SK-N-SH (cell line): Measurements from ENCODE around the gene OR56A5. TPM values are rescaled to one million over a fixed set of nuclear protein-coding genes. Genes with fewer than 3 reads are reported as not detected.

Experiments used
- CTCF ChIA-PET: fragments of 300-600, 350-600 bp; formaldehyde crosslinking; extraction: SDS; loops from one replicate; lab custom pipeline; 2021; lab: Yijun Ruan, JAX
- POLR2A ChIA-PET: fragments of 350-600 bp; sonication (Branson Sonifier 250); formaldehyde crosslinking; extraction: SDS; loops from one replicate; lab custom pipeline; 2020; ENCODE audit warnings: antibody characterized with exemption, inconsistent platforms; lab: Yijun Ruan, JAX
- DNase-seq: peaks from one replicate; pipeline ENCODE4 v3.0.0; 2012
- H2AFZ ChIP-seq: fragments of 200-600 bp; sonication (generic); 2 replicates; pipeline ENCODE4 v1.8.1; 2016; ENCODE audit warnings: antibody characterized with exemption, mild to moderate bottlenecking, low read depth
- H3F3A ChIP-seq: fragments of 200-600 bp; sonication (generic); replicated peaks from 2 replicates; pipeline ENCODE3; 2016; ENCODE audit warnings: antibody characterized with exemption, mild to moderate bottlenecking; ENCODE audit not compliant: insufficient read depth
- H3K27ac ChIP-seq, 2 experiments: fragments of 200-500 bp in 1 of 2; fragments of 200-600 bp in 1 of 2; sonication (Bioruptor generic) in 1 of 2; sonication (generic), shearing (Covaris generic) in 1 of 2; 2 replicates each; pipeline versions ENCODE4 v1.5.1 to v1.6.1; 2014 to 2016; ENCODE audit warnings: low read depth in 2 of 2, inconsistent platforms in 1 of 2, low read length in 1 of 2, mild to moderate bottlenecking in 1 of 2, mixed read lengths in 1 of 2
- H3K27me3 ChIP-seq: fragments of 200-600 bp; sonication (generic), shearing (Covaris generic); 2 replicates; pipeline ENCODE4 v1.6.1; 2016; ENCODE audit warnings: mixed run types; ENCODE audit not compliant: insufficient read depth
- H3K36me3 ChIP-seq, 2 experiments: fragments of 200-500 bp in 1 of 2; fragments of 200-600 bp in 1 of 2; sonication (Bioruptor generic) in 1 of 2; sonication (generic) in 1 of 2; replicated peaks in 1 of 2; 2 replicates each; pipeline versions ENCODE3 to v1.5.1; 2014 to 2016; ENCODE audit warnings: low read length in 1 of 2, mild to moderate bottlenecking in 1 of 2; ENCODE audit not compliant: insufficient read depth in 2 of 2, control insufficient read depth in 1 of 2
- H3K4me1 ChIP-seq, 2 experiments: fragments of 200-500 bp in 1 of 2; fragments of 200-600 bp in 1 of 2; sonication (Bioruptor generic) in 1 of 2; sonication (generic), shearing (Covaris generic) in 1 of 2; 2 replicates each; pipeline versions ENCODE4 v1.5.1 to v1.6.1; 2014 to 2016; ENCODE audit warnings: low read depth in 1 of 2, low read length in 1 of 2, mixed run types in 1 of 2; ENCODE audit not compliant: insufficient read depth in 2 of 2, control insufficient read depth in 1 of 2
- H3K4me2 ChIP-seq: fragments of 200-600 bp; sonication (generic), shearing (Covaris generic); 2 replicates; pipeline ENCODE4 v1.6.1; 2017; ENCODE audit warnings: mixed run types
- H3K4me3 ChIP-seq, 2 experiments: fragments of 200-500 bp in 1 of 2; fragments of 200-600 bp in 1 of 2; sonication (Bioruptor generic) in 1 of 2; sonication (generic), shearing (Covaris generic) in 1 of 2; 2 replicates each; pipeline versions ENCODE4 v1.5.1 to v1.8.1; 2014 to 2016; ENCODE audit warnings: low read depth in 2 of 2, inconsistent platforms in 1 of 2, low read length in 1 of 2, mild to moderate bottlenecking in 1 of 2, mixed read lengths in 1 of 2, moderate library complexity in 1 of 2
- H3K79me2 ChIP-seq: fragments of 200-600 bp; sonication (generic); 2 replicates; pipeline ENCODE4 v1.8.1; 2017; ENCODE audit warnings: mild to moderate bottlenecking; ENCODE audit not compliant: insufficient read depth
- H3K9ac ChIP-seq: fragments of 200-600 bp; sonication (generic); 2 replicates; pipeline ENCODE4 v1.6.1; 2017; ENCODE audit warnings: mixed run types
- H3K9me2 ChIP-seq: fragments of 200-600 bp; sonication (generic); 2 replicates; pipeline ENCODE4 v1.6.1; 2017; ENCODE audit warnings: mixed run types
- H3K9me3 ChIP-seq: fragments of 200-600 bp; sonication (generic); 2 replicates; pipeline ENCODE4 v1.6.1; 2017; ENCODE audit warnings: mixed run types, mild to moderate bottlenecking, moderate library complexity
- H4K20me1 ChIP-seq: fragments of 200-600 bp; sonication (generic); 2 replicates; pipeline ENCODE4 v1.6.1; 2017; ENCODE audit warnings: mild to moderate bottlenecking, mixed run types; ENCODE audit not compliant: insufficient read depth
- CHD2 ChIP-seq: fragments of 150-350 bp; IDR thresholded peaks from 2 replicates; pipeline ENCODE4 v1.6.1; 2018; ENCODE audit warnings: low read length; ENCODE audit not compliant: partially characterized antibody
- ELF1 ChIP-seq: IDR thresholded peaks from 2 replicates; pipeline ENCODE4 v1.4.0; 2012
- EP300 ChIP-seq, 2 experiments: IDR thresholded peaks; 2 replicates each; pipeline versions ENCODE4 v1.4.0 to v1.6.1; 2012; ENCODE audit warnings: borderline replicate concordance in 1 of 2, low read depth in 1 of 2, low read length in 1 of 2
- EZH2phosphoT487 ChIP-seq: fragments of 200-600 bp; sonication (generic); IDR thresholded peaks from 2 replicates; pipeline ENCODE4 v1.6.1; 2017; ENCODE audit warnings: low read depth, mixed run types, mild to moderate bottlenecking, antibody characterized with exemption, moderate library complexity, borderline replicate concordance
- FOSL2 ChIP-seq: IDR thresholded peaks from 2 replicates; pipeline ENCODE4 v1.4.0; 2012; ENCODE audit warnings: low read depth, mild to moderate bottlenecking, moderate library complexity, borderline replicate concordance
- FOXJ3 ChIP-seq: sonication (generic); formaldehyde crosslinking; IDR thresholded peaks from 2 replicates; pipeline ENCODE4 v1.5.1; 2020; ENCODE audit warnings: mild to moderate bottlenecking, missing genetic modification reagents
- GABPA ChIP-seq: IDR thresholded peaks from 2 replicates; pipeline ENCODE4 v1.4.0; 2012; ENCODE audit warnings: low read depth, mild to moderate bottlenecking
- GATA2 ChIP-seq: sonication (generic); formaldehyde crosslinking; IDR thresholded peaks from 2 replicates; pipeline ENCODE4 v1.5.0; 2020; ENCODE audit warnings: mild to moderate bottlenecking, missing genetic modification reagents
- JUND ChIP-seq: IDR thresholded peaks from 2 replicates; pipeline ENCODE4 v1.4.0; 2012
- MXI1 ChIP-seq: IDR thresholded peaks from 2 replicates; pipeline ENCODE4 v1.6.1; 2012; ENCODE audit warnings: mild to moderate bottlenecking, low read depth, low read length, improper control_type of control experiment
- NRF1 ChIP-seq: IDR thresholded peaks from 2 replicates; pipeline ENCODE4 v1.6.1; 2012; ENCODE audit warnings: low read depth, mild to moderate bottlenecking, low read length
- POLR2AphosphoS5 ChIP-seq: IDR thresholded peaks from 2 replicates; pipeline ENCODE4 v1.6.1; 2012; ENCODE audit warnings: low read depth, low read length
- RCOR1 ChIP-seq: fragments of 150-350 bp; IDR thresholded peaks from 2 replicates; pipeline ENCODE4 v1.6.1; 2017; ENCODE audit warnings: antibody characterized with exemption, low read length
- RFX5 ChIP-seq: IDR thresholded peaks from 2 replicates; pipeline ENCODE4 v1.6.1; 2012; ENCODE audit warnings: mild to moderate bottlenecking, improper control_type of control experiment, low read length
- RXRA ChIP-seq: IDR thresholded peaks from 2 replicates; pipeline ENCODE4 v1.4.0; 2012; ENCODE audit warnings: low read depth, mild to moderate bottlenecking, borderline replicate concordance
- SIN3A ChIP-seq: IDR thresholded peaks from 2 replicates; pipeline ENCODE4 v1.6.1; 2012; ENCODE audit warnings: low read depth, mild to moderate bottlenecking, low read length, moderate library complexity, borderline replicate concordance
- SMC3 ChIP-seq: IDR thresholded peaks from 2 replicates; pipeline ENCODE4 v1.6.1; 2012; ENCODE audit warnings: low read depth, low read length, improper control_type of control experiment
- TAF1 ChIP-seq: IDR thresholded peaks from 2 replicates; pipeline ENCODE4 v1.6.1; 2012; ENCODE audit warnings: low read depth, mild to moderate bottlenecking, low read length, moderate library complexity, borderline replicate concordance
- TCF12 ChIP-seq: IDR thresholded peaks from 2 replicates; pipeline ENCODE4 v1.4.0; 2012
- YY1 ChIP-seq: IDR thresholded peaks from 2 replicates; pipeline ENCODE4 v1.4.0; 2012; ENCODE audit warnings: low read depth, mild to moderate bottlenecking
- WGBS: methylation state at CpG from one replicate; pipeline ENCODE4 v1.1.6; 2017; ENCODE audit warnings: low lambda C conversion rate; 5-methylcytosine and 5-hydroxymethylcytosine counted together
- polyA plus RNA-seq, 3 experiments: library from polyadenylated mRNA; depleted of rRNA; stranded (reverse); fragments of >200 nt; gene quantifications; 2 replicates each; pipeline ENCODE4 v1.2.3, GENCODE V29; 2012
- TF ChIP-seq, protein P1 (sequence below): fragments of 150-350 bp; IDR thresholded peaks from 2 replicates; pipeline ENCODE4 v1.6.1; 2017; ENCODE audit warnings: antibody characterized with exemption, low read length, low read depth, borderline replicate concordance
- TF ChIP-seq, protein P2 (sequence below): IDR thresholded peaks from 2 replicates; pipeline ENCODE4 v1.4.0; 2012; ENCODE audit warnings: low read depth, borderline replicate concordance
- TF ChIP-seq, protein P3 (sequence below): fragments of 150-350 bp; IDR thresholded peaks from 2 replicates; pipeline ENCODE4 v1.6.1; 2016; ENCODE audit warnings: mild to moderate bottlenecking, low read depth, low read length
- TF ChIP-seq, protein P4 (sequence below): IDR thresholded peaks from 2 replicates; pipeline ENCODE4 v1.4.0; 2012; ENCODE audit warnings: low read depth, borderline replicate concordance

Gene OR56A5
- polyA plus RNA-seq, 1 of the 3 experiments (the other 2 are of a cell fraction): not detected

DNA sequence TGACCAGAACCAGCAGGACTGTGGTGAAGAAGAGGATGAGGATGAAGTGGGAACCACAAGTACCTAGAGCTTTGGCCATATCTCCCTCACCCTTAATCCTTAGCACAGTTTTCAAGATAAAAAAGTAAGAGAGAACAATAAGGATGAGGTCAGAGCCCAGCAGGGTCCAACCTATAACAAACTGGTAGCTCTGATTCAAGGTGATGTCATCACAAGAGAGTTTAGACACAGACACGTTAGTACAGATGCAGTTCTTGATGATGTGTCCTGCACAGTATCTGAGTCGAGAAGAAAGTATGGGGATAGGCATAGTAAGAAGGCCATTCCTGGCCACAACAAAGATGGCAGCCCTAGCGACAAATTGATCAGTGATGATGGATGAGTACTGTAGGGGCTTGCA lies 586 bp downstream of the OR56A5 start:
- Histone ChIP-seq H3K79me2 (no peaks in the 10 kb centered on the region), H3K27ac (no peak overlapping the region), H2AFZ (no peak overlapping the region), H4K20me1 (no peaks in the 10 kb centered on the region), H3K4me2 (no peak overlapping the region), H3K9me3 (no peaks in the 10 kb centered on the region), H3K36me3 (no peaks in the 10 kb centered on the region), H3K27me3 (no peaks in the 10 kb centered on the region), H3K4me3 (no peak overlapping the region), H3K9me2 (no peaks in the 10 kb centered on the region), H3K9ac (no peak overlapping the region), H3K4me1 (no peaks in the 10 kb centered on the region), H3F3A (no peaks in the 10 kb centered on the region)
- DNase-seq: no peak
- ChIA-PET POLR2A (no interaction called here), CTCF (no interaction called here)
- TF ChIP-seq, protein P1, sequence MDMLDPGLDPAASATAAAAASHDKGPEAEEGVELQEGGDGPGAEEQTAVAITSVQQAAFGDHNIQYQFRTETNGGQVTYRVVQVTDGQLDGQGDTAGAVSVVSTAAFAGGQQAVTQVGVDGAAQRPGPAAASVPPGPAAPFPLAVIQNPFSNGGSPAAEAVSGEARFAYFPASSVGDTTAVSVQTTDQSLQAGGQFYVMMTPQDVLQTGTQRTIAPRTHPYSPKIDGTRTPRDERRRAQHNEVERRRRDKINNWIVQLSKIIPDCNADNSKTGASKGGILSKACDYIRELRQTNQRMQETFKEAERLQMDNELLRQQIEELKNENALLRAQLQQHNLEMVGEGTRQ: no peak
- TF ChIP-seq RCOR1 (no peak), SMC3 (no peak), FOXJ3 (CRISPR knock-in tag) (no peak), FOSL2 (no peak), CHD2 (no peak), POLR2AphosphoS5 (no peak), RXRA (no peak), RFX5 (no peak), TAF1 (no peak), SIN3A (no peak), MXI1 (no peak)
- TF ChIP-seq, protein P2, sequence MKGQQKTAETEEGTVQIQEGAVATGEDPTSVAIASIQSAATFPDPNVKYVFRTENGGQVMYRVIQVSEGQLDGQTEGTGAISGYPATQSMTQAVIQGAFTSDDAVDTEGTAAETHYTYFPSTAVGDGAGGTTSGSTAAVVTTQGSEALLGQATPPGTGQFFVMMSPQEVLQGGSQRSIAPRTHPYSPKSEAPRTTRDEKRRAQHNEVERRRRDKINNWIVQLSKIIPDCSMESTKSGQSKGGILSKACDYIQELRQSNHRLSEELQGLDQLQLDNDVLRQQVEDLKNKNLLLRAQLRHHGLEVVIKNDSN: no peak
- 0% methylated on average over 3 of the region's 3 CpGs for WGBS

DNA sequence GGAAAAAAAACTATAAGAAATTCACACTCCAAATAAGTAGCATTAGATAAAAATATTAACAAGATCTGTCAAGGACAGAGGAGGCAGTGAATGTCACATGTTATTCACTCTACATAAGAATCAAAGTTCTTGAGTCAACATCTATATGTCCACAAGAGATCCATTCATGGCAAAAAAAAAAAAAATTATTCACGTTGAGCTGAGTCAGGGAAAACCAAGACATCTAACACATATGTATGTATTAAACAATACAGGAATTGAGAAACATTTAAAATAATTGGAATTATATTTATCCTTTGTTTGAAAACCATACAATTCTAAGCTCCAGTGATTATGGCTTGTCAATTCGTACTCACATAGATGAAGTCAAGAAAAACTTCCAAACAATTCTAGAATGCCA lies 1.3 kb downstream of the OR56A5 start:
- Histone ChIP-seq H3K27ac (no peak overlapping the region), H3K9ac (no peak overlapping the region), H3K36me3 (no peaks in the 10 kb centered on the region), H3K27me3 (no peaks in the 10 kb centered on the region), H3K4me1 (no peaks in the 10 kb centered on the region), H3K4me3 (no peak overlapping the region), H2AFZ (no peak overlapping the region), H3K9me3 (no peaks in the 10 kb centered on the region), H3K9me2 (no peaks in the 10 kb centered on the region), H4K20me1 (no peaks in the 10 kb centered on the region), H3F3A (no peaks in the 10 kb centered on the region), H3K79me2 (no peaks in the 10 kb centered on the region), H3K4me2 (no peak overlapping the region)
- no peak for TF ChIP-seq RCOR1
- TF ChIP-seq, protein P2: no peak
- no peak for TF ChIP-seq MXI1
- TF ChIP-seq YY1: no peak
- no peak for TF ChIP-seq TCF12
- TF ChIP-seq, protein P3, sequence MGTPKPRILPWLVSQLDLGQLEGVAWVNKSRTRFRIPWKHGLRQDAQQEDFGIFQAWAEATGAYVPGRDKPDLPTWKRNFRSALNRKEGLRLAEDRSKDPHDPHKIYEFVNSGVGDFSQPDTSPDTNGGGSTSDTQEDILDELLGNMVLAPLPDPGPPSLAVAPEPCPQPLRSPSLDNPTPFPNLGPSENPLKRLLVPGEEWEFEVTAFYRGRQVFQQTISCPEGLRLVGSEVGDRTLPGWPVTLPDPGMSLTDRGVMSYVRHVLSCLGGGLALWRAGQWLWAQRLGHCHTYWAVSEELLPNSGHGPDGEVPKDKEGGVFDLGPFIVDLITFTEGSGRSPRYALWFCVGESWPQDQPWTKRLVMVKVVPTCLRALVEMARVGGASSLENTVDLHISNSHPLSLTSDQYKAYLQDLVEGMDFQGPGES: no peak
- no peak for TF ChIP-seq RFX5
- TF ChIP-seq TAF1: no peak
- TF ChIP-seq, protein P4, sequence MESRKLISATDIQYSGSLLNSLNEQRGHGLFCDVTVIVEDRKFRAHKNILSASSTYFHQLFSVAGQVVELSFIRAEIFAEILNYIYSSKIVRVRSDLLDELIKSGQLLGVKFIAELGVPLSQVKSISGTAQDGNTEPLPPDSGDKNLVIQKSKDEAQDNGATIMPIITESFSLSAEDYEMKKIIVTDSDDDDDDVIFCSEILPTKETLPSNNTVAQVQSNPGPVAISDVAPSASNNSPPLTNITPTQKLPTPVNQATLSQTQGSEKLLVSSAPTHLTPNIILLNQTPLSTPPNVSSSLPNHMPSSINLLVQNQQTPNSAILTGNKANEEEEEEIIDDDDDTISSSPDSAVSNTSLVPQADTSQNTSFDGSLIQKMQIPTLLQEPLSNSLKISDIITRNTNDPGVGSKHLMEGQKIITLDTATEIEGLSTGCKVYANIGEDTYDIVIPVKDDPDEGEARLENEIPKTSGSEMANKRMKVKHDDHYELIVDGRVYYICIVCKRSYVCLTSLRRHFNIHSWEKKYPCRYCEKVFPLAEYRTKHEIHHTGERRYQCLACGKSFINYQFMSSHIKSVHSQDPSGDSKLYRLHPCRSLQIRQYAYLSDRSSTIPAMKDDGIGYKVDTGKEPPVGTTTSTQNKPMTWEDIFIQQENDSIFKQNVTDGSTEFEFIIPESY: no peak
- TF ChIP-seq GABPA: no peak
- no peak for TF ChIP-seq ELF1
- TF ChIP-seq JUND: no peak
- TF ChIP-seq EZH2phosphoT487: no peak
- no peak for TF ChIP-seq EP300 (IDR thresholded peaks at IDR 0.05; ENCODE audit: borderline replicate concordance in 1 of 2, low read depth in 1 of 2, low read length in 1 of 2)
- TF ChIP-seq NRF1: no peak
- no peak for TF ChIP-seq GATA2 (CRISPR knock-in tag)
- 0% methylated on average over 2 of the region's 2 CpGs for WGBS
- DNase-seq: no peak
- POLR2A ChIA-PET: no interaction called here
- CTCF ChIA-PET: no interaction called here
